MCF 10A (cell line): ENCODE data around the gene NEK10. TPM values are rescaled to one million over a fixed set of nuclear protein-coding genes. Genes with fewer than 3 reads are reported as not detected.
"Not testable (repeated sequence)": the region's sequence is repeated elsewhere in the genome, so short reads cannot be mapped to it uniquely, and the experiment has no call there.

Experiments used
- BruUV-seq: library from RNA; stranded (reverse); fragments of 400-500 nt; replicated peaks from 2 replicates; lab custom pipeline; 2021; lab: Mats Ljungman, UMichigan
- CTCF ChIA-PET: fragments of 300-600 bp; sonication (Branson Sonifier 250); formaldehyde crosslinking; extraction: SDS; loops from one replicate; lab custom pipeline; 2021; ENCODE audit warnings: antibody characterized with exemption, inconsistent platforms; lab: Yijun Ruan, JAX
- POLR2A ChIA-PET: fragments of 300-600, 350-650 bp; sonication (Branson Sonifier 250); formaldehyde crosslinking; extraction: SDS; loops from one replicate; lab custom pipeline; 2020; ENCODE audit warnings: antibody characterized with exemption, inconsistent platforms; lab: Yijun Ruan, JAX
- DNase-seq: peaks from one replicate; pipeline ENCODE4 v3.0.0-alpha.2; 2018; ENCODE audit not compliant: unreplicated experiment
- H3K27ac Mint-ChIP-seq: one replicate; pipeline ENCODE4 v1.8.0; 2022; ENCODE audit warnings: mild to moderate bottlenecking, low read depth, mixed read lengths; ENCODE audit not compliant: unreplicated experiment
- H3K27me3 Mint-ChIP-seq: one replicate; pipeline ENCODE4 v1.8.0; 2022; ENCODE audit warnings: mixed read lengths; ENCODE audit not compliant: insufficient read depth, unreplicated experiment
- H3K36me3 Mint-ChIP-seq: one replicate; pipeline ENCODE4 v1.8.0; 2022; ENCODE audit warnings: mild to moderate bottlenecking, moderate library complexity, mixed read lengths; ENCODE audit not compliant: insufficient read depth, unreplicated experiment
- H3K4me1 Mint-ChIP-seq: one replicate; pipeline ENCODE4 v1.8.0; 2022; ENCODE audit warnings: mixed read lengths; ENCODE audit not compliant: insufficient read depth, unreplicated experiment
- H3K4me3 Mint-ChIP-seq: one replicate; pipeline ENCODE4 v1.8.0; 2022; ENCODE audit warnings: mild to moderate bottlenecking, moderate library complexity, mixed read lengths; ENCODE audit not compliant: unreplicated experiment
- H3K9me3 Mint-ChIP-seq: one replicate; pipeline ENCODE4 v1.8.0; 2022; ENCODE audit warnings: mixed read lengths; ENCODE audit not compliant: unreplicated experiment
- intact Hi-C: fragments of 100-400 bp; cut with micrococcal nuclease; formaldehyde crosslinking; loops from 2 replicates; pipeline ENCODE4 v1.14.1; 2022
- total RNA-seq: library from RNA; stranded (reverse); gene quantifications from 2 replicates; pipeline ENCODE4 v1.2.3, GENCODE V29; 2022
- TF ChIP-seq, protein P1 (sequence below): fragments of 200-600 bp; IDR thresholded peaks from one replicate; pipeline ENCODE4 v1.8.0; 2022; ENCODE audit warnings: antibody characterized with exemption, mild to moderate bottlenecking; ENCODE audit not compliant: unreplicated experiment

Gene NEK10
- total RNA-seq, 1 experiment from 2014 or later, result 0.44 TPM

DNA sequence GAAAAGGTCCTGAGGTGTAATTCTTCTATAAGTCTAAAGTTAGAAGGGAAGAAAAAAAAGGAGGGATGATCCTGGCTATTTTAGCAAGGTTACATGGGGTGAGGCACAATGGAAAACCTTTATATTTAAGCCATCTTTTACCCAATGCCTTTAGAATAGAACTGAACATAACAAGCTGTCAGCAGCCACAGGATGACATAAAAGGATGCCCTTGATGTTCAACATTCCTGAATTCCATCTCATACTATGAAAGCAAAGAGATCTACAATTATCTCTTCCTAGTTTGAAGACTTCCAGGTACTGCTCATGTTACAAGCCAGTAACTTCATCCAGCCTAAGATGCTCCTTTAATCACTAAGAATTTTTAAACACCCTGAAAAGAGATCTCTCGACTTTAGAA is 26.9 kb downstream of the NEK10 start:
- no peaks in the 10 kb centered on the region for H3K27me3 Mint-ChIP-seq
- no peak for DNase-seq
- no peaks in the 10 kb centered on the region for H3K9me3 Mint-ChIP-seq
- no peaks in the 10 kb centered on the region for H3K36me3 Mint-ChIP-seq
- CTCF ChIA-PET, result no interaction called here
- TF ChIP-seq, protein P1, sequence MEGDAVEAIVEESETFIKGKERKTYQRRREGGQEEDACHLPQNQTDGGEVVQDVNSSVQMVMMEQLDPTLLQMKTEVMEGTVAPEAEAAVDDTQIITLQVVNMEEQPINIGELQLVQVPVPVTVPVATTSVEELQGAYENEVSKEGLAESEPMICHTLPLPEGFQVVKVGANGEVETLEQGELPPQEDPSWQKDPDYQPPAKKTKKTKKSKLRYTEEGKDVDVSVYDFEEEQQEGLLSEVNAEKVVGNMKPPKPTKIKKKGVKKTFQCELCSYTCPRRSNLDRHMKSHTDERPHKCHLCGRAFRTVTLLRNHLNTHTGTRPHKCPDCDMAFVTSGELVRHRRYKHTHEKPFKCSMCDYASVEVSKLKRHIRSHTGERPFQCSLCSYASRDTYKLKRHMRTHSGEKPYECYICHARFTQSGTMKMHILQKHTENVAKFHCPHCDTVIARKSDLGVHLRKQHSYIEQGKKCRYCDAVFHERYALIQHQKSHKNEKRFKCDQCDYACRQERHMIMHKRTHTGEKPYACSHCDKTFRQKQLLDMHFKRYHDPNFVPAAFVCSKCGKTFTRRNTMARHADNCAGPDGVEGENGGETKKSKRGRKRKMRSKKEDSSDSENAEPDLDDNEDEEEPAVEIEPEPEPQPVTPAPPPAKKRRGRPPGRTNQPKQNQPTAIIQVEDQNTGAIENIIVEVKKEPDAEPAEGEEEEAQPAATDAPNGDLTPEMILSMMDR, result no peak
- no peak overlapping the region for H3K27ac Mint-ChIP-seq
- intact Hi-C loops, result no loop called here
- no peaks in the 10 kb centered on the region for H3K4me1 Mint-ChIP-seq
- POLR2A ChIA-PET, result no interaction called here
- BruUV-seq, result no TSS peak
- H3K4me3 Mint-ChIP-seq, result no peak overlapping the region

DNA sequence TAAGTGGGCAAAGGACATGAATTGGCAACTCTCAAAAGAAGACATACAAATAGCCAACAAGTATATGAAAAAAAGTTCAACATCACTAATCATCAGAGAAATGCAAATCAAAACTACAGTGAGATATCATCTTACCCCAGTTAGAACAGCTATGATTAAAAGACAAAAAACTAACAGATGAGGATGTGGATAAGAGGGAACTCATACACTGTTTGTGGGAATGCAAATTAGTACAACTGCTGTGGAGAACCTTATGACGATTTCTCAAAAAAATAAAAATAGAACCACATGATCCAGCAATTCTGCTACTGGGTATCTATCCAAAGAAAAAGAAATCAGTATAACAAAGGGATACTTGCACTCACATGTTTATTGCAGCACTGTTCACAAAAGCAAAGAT is 28.6 kb downstream of the NEK10 start:
- DNase-seq, result no peak
- H3K4me3 Mint-ChIP-seq, result no peak overlapping the region
- intact Hi-C loops, result no loop called here
- TF ChIP-seq, protein P1, result no peak
- no peaks in the 10 kb centered on the region for H3K36me3 Mint-ChIP-seq
- BruUV-seq, result no TSS peak
- no peaks in the 10 kb centered on the region for H3K9me3 Mint-ChIP-seq
- no peak overlapping the region for H3K27ac Mint-ChIP-seq
- H3K27me3 Mint-ChIP-seq, result no peaks in the 10 kb centered on the region
- ChIA-PET POLR2A (no interaction called here), CTCF (no interaction called here)
- H3K4me1 Mint-ChIP-seq, result no peaks in the 10 kb centered on the region

DNA sequence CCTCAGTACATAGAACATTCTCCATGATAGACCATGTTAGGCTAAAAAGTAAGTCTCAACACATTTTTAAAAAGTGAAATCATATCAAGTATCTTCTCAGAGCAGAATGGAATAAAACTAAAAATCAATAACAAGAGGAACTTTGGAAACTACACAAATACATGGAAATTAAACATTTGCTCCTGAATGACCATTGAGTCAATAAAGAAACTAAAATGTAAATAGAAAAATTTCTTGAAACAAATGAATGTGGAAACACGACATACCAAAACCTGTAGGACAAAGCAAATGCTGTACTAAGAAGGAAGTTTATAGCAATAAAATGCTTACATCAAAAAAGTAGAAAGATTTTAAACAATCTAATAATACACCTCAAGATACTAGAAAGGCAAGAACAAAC is 33.6 kb downstream of the NEK10 start:
- no peaks in the 10 kb centered on the region for H3K9me3 Mint-ChIP-seq
- no peaks in the 10 kb centered on the region for H3K4me1 Mint-ChIP-seq
- no TSS peak for BruUV-seq
- DNase-seq, result no peak
- ChIA-PET CTCF (interaction anchor here (0.6 kb wide), 1 partner anchor 62 kb away, joined by 3 read pairs; no protein-coding TSS in a partner anchor), POLR2A (no interaction called here)
- no peak overlapping the region for H3K27ac Mint-ChIP-seq
- TF ChIP-seq, protein P1, result no peak
- H3K4me3 Mint-ChIP-seq, result no peak overlapping the region
- intact Hi-C loops, result no loop called here
- H3K27me3 Mint-ChIP-seq, result no peaks in the 10 kb centered on the region
- H3K36me3 Mint-ChIP-seq, result no peaks in the 10 kb centered on the region

DNA sequence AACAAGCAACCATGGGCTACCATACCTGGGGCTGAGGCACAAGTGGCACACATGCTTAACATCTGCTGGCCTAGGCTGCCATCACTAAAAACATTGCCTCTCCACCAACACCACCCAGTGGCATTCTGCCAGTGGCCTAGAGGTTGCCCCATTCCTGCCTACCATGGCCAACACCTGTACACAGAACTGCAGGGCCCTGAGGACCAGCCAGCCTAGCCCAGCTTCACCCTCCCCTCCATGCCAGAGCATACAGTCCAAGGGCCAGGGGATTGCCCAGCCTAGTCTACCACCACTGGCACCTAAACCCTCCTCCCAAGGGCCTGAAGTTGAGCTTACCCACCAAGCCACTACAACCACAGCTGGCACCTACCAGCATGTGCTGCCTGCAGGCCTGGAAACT is 35.3 kb downstream of the NEK10 start:
- no peak for DNase-seq
- H3K27ac Mint-ChIP-seq, result no peak overlapping the region
- CTCF ChIA-PET, result interaction anchor here (0.6 kb wide), 2 partner anchors 13 to 157 kb away, joined by 5 read pairs; no protein-coding TSS in a partner anchor
- H3K9me3 Mint-ChIP-seq, result no peaks in the 10 kb centered on the region
- no peaks in the 10 kb centered on the region for H3K27me3 Mint-ChIP-seq
- no TSS peak for BruUV-seq
- POLR2A ChIA-PET, result no interaction called here
- TF ChIP-seq, protein P1, result no peak
- no peaks in the 10 kb centered on the region for H3K4me1 Mint-ChIP-seq
- H3K4me3 Mint-ChIP-seq, result no peak overlapping the region
- no peaks in the 10 kb centered on the region for H3K36me3 Mint-ChIP-seq
- intact Hi-C loops, result no loop called here

DNA sequence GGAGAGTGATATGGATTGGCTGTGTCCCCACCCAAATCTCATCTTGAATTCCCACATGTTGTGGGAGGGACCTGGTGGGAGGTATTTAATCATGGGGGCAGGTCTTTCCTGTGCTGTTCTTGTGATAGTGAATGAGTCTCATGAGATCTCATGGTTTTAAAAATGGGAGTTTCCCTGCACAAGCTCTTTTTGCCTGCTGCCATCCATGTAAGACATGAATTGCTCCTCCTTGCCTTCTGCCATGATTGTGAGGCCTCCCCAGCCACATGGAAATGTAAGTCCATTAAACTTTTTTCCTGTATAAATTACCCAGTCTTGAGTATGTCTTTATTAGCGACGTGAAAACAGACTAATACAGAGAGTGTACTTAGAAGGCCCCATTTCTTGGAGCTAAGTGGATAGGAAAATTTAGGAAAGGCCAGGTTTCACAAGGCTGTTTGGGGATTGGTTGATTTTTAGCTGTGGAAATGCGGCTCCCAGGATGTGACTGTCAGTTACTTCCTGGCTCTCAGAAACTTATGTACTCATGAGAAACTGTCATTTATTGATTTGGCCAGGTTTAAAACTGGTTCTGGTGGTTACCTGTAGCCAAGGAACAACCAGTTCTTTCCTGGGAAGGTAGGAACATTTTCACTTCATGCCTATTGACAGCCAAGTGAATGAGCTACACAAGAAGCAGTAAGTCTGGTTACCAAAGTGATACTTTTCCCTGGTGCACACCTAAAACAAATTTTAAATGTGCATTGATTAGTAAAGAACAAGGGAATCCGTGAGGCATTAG is 40.0 kb downstream of the NEK10 start:
- BruUV-seq, H3K27me3 Mint-ChIP-seq, H3K4me3 Mint-ChIP-seq, intact Hi-C loops, H3K27ac Mint-ChIP-seq, H3K9me3 Mint-ChIP-seq, DNase-seq, H3K36me3 Mint-ChIP-seq, H3K4me1 Mint-ChIP-seq: not testable (repeated sequence)
- ChIA-PET CTCF (interaction anchor here (0.6 to 1.6 kb wide), 3 partner anchors 18 to 350 kb away, joined by 3 to 4 read pairs (median 3); no protein-coding TSS in a partner anchor), POLR2A (interaction anchor here (0.8 kb wide), 1 partner anchor 29 kb away, joined by 3 read pairs; no protein-coding TSS in a partner anchor)
